Esophagus (tissue), 2 donors: ENCODE results near the gene SLC12A8. TPM values are rescaled to one million over a fixed set of nuclear protein-coding genes. Genes with fewer than 3 reads are reported as not detected.

Experiments used
- H3K27ac ChIP-seq, 2 donors: one replicate each; pipeline ENCODE4 v1.5.1; 2013; ENCODE audit warnings: low read depth in 2 of 2, mild to moderate bottlenecking in 2 of 2, inconsistent platforms in 1 of 2, low read length in 1 of 2, moderate library complexity in 1 of 2
- H3K27me3 ChIP-seq, 2 donors: one replicate each; pipeline ENCODE4 v1.6.1; 2013; ENCODE audit warnings: low read length in 2 of 2, control low read depth in 1 of 2, mild to moderate bottlenecking in 1 of 2; ENCODE audit not compliant: insufficient read depth in 2 of 2, control insufficient read depth in 1 of 2
- H3K36me3 ChIP-seq, 2 donors: one replicate each; pipeline ENCODE4 v1.6.1; 2013; ENCODE audit warnings: low read length in 1 of 2; ENCODE audit not compliant: control insufficient read depth in 2 of 2, insufficient read depth in 2 of 2
- H3K4me1 ChIP-seq, 2 donors: one replicate each; pipeline ENCODE4 v1.6.1; 2013; ENCODE audit warnings: low read length in 1 of 2; ENCODE audit not compliant: control insufficient read depth in 2 of 2, insufficient read depth in 2 of 2
- H3K4me3 ChIP-seq, 2 donors: one replicate each; pipeline ENCODE4 v1.5.1; 2013; ENCODE audit warnings: low read length in 2 of 2, mild to moderate bottlenecking in 2 of 2, low read depth in 1 of 2, moderate library complexity in 1 of 2
- H3K9me3 ChIP-seq, 2 donors: one replicate each; pipeline ENCODE4 v1.6.1; 2013; ENCODE audit warnings: mild to moderate bottlenecking in 2 of 2, low read depth in 1 of 2, low read length in 1 of 2, moderate library complexity in 1 of 2; ENCODE audit not compliant: control insufficient read depth in 2 of 2, insufficient read depth in 1 of 2
- WGBS, 2 donors: extraction: QIAGEN DNeasy Blood & Tissue Kit; methylation state at CpG; one replicate each; pipeline ENCODE4 v1.1.7; 2013; 5-methylcytosine and 5-hydroxymethylcytosine counted together
- polyA plus RNA-seq, 2 donors: library from polyadenylated mRNA; stranded (reverse); fragments of 200-250 nt; gene quantifications; one replicate each; pipeline ENCODE4 v1.2.3, GENCODE V29; 2013
- donor health status: healthy with polysubstance abuse.
- donor health status: Bipolar disorder and iron deficiency.

Gene SLC12A8
- polyA plus RNA-seq, 2 donors: 2.7 TPM

GRCh38 chr3:125068265-125068664 is 144.3 kb downstream of the SLC12A8 start:
- Histone ChIP-seq H3K4me1 (no peaks in the 10 kb centered on the region), H3K27me3 (no peaks in the 10 kb centered on the region), H3K9me3 (no peaks in the 10 kb centered on the region), H3K36me3 (no peaks in the 10 kb centered on the region), H3K27ac (no peak overlapping the region), H3K4me3 (no peak overlapping the region)
- 83 to 87% methylated on average over 4 of the region's 4 CpGs for WGBS, 2 donors

DNA sequence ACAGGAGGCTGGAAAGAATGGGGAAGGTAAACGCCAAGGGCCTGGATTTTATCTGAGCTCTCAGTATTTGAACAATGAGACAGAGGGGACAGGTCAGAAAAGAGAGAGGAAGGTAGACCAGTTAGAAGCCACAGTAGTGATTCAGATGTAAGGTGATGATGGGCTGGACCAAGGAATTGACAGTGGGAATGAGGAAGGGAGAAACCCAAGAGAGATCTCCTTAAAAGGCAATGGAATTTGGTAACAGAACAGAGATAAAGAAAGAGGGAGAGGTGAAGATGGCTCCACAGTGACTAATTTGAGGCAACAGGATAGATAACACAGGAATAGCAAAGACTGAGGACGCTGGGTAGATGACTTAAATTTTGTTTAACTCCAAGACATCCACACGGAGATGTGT is 145.3 kb downstream of the SLC12A8 start:
- H3K9me3 ChIP-seq: no peaks in the 10 kb centered on the region
- H3K36me3 ChIP-seq: no peaks in the 10 kb centered on the region
- peaks cover 0 to 3% of the 10 kb centered on the region in 2 donors for H3K4me1 ChIP-seq
- H3K27me3 ChIP-seq: no peaks in the 10 kb centered on the region
- 80 to 87% methylated on average over 3 of the region's 3 CpGs for WGBS, 2 donors
- H3K4me3 ChIP-seq: no peak overlapping the region
- no peak overlapping the region for H3K27ac ChIP-seq

DNA sequence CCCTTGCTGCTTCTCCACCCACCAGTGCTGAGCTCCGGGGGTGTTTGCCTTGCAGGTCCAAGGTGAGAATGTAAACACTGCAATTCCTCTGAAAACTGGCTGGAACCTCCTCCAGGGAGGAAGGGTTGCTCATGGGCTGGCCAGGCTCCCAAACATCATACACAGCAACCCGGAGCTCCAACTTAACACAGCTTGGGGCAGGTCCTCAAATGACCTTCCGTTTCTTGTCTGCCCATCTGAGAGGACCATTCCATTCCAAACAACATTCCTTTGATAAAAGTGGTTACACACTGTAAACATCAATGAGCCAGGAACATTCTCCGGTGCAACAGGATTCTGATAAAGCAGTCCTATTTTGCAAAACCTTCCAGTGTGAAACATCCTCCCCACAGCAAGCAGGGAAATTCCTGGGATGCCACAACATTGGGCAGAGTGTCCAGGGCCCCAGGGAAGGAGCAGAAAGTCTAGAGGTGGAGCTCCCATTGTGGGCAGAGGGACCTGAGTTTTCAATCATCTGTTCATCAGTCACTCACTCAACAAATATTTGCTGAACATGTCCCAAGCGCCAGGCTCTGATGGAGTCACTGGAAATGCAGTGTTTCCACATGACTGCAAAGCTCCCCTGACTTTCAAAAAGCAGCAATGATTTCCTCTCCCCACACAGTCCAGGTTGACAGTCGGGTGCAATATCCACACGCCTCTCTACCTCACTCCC is 149.5 kb downstream of the SLC12A8 start:
- Histone ChIP-seq H3K4me1 (peaks cover 0 to 4% of the 10 kb centered on the region in 2 donors), H3K27ac (peak overlapping the region in 1 of 2 donors; percentile 28), H3K4me3 (no peak overlapping the region), H3K9me3 (no peaks in the 10 kb centered on the region), H3K36me3 (no peaks in the 10 kb centered on the region), H3K27me3 (no peaks in the 10 kb centered on the region)
- WGBS, 2 donors: 27 to 31% methylated on average over 7 of the region's 7 CpGs

GRCh38 chr3:125061646-125062045 is 150.9 kb downstream of the SLC12A8 start:
- Histone ChIP-seq H3K27me3 (no peaks in the 10 kb centered on the region), H3K27ac (peak overlapping the region; percentile 50 to 76), H3K9me3 (no peaks in the 10 kb centered on the region), H3K4me1 (peaks cover 2 to 4% of the 10 kb centered on the region in 2 donors), H3K36me3 (no peaks in the 10 kb centered on the region), H3K4me3 (no peak overlapping the region)
- 91% methylated on average over 5 of the region's 5 CpGs for WGBS, 2 donors

- H3K27ac ChIP-seq: peak overlapping the region in 1 of 2 donors; percentile 69
- 58 to 64% methylated on average over 4 of the region's 4 CpGs for WGBS, 2 donors
- peaks cover 2 to 4% of the 10 kb centered on the region in 2 donors for H3K4me1 ChIP-seq
- no peaks in the 10 kb centered on the region for H3K27me3 ChIP-seq
- H3K9me3 ChIP-seq: no peaks in the 10 kb centered on the region
- H3K36me3 ChIP-seq: no peaks in the 10 kb centered on the region
- H3K4me3 ChIP-seq: no peak overlapping the region
Observed at GRCh38 chr3:125061170-125061569, 151.4 kb downstream of the SLC12A8 start.

DNA sequence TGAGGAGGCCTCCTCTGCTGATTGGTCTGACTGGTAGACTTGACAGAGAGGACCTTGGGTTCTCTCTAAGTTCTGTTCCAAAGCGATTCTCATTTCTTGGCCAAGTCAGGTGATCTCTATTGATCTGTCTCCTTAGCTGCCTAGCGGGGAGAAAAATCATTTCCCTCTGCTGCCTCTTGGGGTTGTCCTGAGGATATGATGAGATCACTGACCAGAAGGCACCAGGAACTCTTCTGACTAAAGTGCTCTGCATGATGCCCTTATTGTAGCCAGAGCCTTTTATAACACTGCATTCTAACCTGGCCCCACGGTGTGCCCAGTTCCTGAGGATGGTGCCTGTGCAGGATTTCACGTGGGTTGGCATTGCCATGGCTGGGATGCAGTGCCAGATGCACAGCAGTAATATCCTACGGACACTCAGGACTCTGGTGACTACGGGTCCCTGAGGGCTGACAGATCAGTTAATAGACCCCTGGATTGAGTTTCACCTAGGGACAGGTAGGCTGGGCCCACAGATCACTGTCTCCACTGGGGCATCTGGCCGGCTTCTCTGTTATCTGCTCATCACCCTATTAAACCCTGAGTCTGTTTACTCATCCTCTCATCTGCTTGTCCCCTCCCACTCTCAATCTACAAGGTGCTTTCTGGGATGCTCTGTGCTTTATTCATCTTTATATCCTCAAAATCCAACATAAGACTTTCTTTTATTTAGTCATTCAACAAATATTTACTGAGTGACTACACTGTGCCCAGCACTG is 152.9 kb downstream of the SLC12A8 start:
- WGBS, 2 donors: 72 to 81% methylated on average over 7 of the region's 7 CpGs
- Histone ChIP-seq H3K27me3 (no peaks in the 10 kb centered on the region), H3K4me3 (no peak overlapping the region), H3K27ac (no peak overlapping the region), H3K4me1 (peaks cover 2 to 4% of the 10 kb centered on the region in 2 donors), H3K36me3 (no peaks in the 10 kb centered on the region), H3K9me3 (no peaks in the 10 kb centered on the region)

GRCh38 chr3:125058959-125059358 is 153.6 kb downstream of the SLC12A8 start:
- Histone ChIP-seq H3K4me3 (no peak overlapping the region), H3K27ac (no peak overlapping the region), H3K9me3 (no peaks in the 10 kb centered on the region), H3K4me1 (peaks cover 2 to 4% of the 10 kb centered on the region in 2 donors), H3K27me3 (no peaks in the 10 kb centered on the region), H3K36me3 (no peaks in the 10 kb centered on the region)
- WGBS, 2 donors: 91 to 94% methylated on average over 3 of the region's 3 CpGs

- H3K27me3 ChIP-seq: no peaks in the 10 kb centered on the region
- no peak overlapping the region for H3K4me3 ChIP-seq
- no peaks in the 10 kb centered on the region for H3K9me3 ChIP-seq
- H3K4me1 ChIP-seq: peaks cover 2 to 4% of the 10 kb centered on the region in 2 donors
- no peaks in the 10 kb centered on the region for H3K36me3 ChIP-seq
- H3K27ac ChIP-seq: no peak overlapping the region
- WGBS, 2 donors: 92 to 93% methylated on average over 3 of the region's 3 CpGs
Observed at GRCh38 chr3:125058529-125058928, 154.0 kb downstream of the SLC12A8 start.

- no peaks in the 10 kb centered on the region for H3K27me3 ChIP-seq
Observed at GRCh38 chr3:125057186-125057850, 155.2 kb downstream of the SLC12A8 start.

More at GRCh38 chr3:125057186-125057850, 155.2 kb downstream of the SLC12A8 start:
- Histone ChIP-seq H3K4me3 (no peak overlapping the region), H3K27ac (peak overlapping the region in 1 of 2 donors; percentile 67), H3K9me3 (no peaks in the 10 kb centered on the region), H3K36me3 (no peaks in the 10 kb centered on the region), H3K4me1 (peaks cover 2 to 5% of the 10 kb centered on the region in 2 donors)
- 65 to 75% methylated on average over 3 of the region's 3 CpGs for WGBS, 2 donors
